HG03520 (cell line): ENCODE results near the gene NYAP2.

Experiments used
- ATAC-seq: cut with Tn5 transposase; IDR thresholded peaks from one replicate; pipeline ENCODE4 v1.9.1; 2021; ENCODE audit warnings: mild to moderate bottlenecking, moderate library complexity; ENCODE audit not compliant: unreplicated experiment

Gene NYAP2

DNA sequence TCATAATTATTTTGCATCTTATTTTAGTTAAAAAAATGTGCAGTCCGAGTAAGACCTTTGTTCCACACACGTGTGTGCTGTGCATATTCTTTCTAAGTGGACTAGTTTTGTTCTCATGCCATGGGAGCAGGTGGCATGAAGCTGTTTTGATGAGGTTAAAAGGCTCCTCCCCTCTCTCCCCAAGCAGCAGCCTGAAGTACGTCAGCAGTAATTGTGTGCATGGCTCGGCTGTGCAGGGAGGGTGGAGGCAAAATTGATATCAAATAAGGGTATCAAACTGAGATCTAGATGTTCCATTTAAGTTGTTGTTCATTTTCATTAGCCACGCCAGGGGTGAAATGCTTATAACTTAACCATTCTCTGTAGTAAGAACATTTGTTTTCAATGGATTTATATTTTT is at the start of gene NYAP2:
Gene NYAP2, plus strand, starts transcription at position 207 of the 400 bp plus-strand sequence. CDS start 9,171 bp downstream, outside the sequence.
- ATAC-seq = no peak

DNA sequence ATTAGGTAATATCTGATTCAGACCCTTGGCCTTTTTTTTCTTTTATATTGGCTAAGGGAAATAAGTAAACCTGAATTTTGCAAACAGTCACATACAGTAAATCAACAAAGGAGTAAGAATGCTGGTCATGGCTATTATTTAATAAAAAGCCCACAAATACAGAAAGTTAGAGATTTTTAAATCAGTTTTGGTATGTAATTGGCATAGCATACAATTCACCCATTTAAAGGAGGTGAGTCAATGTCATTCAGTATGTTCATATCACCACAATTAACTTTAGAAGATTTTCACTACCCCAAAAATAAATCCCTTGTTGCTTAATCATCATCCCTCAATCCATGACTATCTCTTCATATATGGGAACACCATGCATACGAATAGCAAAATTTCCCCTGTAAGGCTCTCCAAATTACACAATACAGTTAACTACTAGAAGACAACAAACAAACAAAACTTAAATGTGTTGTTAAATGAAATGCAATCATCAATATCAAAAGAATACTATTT is 45.9 kb upstream of the NYAP2 start:
- ATAC-seq = no peak

DNA sequence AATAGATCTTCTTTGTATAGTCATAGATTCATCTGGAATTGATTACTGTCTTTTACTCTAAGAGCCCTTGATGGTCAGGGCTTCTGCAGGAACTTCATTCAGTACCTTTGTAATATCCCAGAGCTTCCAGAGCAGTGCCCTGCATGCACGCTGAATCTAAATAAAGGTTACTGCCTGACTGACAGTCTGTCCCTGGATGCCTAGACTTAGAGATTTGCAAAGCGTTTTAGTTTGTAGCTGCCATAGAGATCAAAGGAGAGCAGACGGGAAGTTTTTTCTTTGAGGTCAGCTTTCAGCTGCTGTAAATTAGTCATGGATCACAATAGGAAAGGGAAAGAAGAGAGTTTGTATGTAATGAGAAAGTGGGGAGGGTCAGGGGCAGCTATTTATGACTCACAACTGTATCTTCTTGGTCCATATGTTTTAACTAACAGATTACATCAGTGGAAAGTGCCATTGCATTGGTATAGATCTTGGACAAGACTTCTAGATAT is 45.2 kb upstream of the NYAP2 start:
- ATAC-seq = no peak

DNA sequence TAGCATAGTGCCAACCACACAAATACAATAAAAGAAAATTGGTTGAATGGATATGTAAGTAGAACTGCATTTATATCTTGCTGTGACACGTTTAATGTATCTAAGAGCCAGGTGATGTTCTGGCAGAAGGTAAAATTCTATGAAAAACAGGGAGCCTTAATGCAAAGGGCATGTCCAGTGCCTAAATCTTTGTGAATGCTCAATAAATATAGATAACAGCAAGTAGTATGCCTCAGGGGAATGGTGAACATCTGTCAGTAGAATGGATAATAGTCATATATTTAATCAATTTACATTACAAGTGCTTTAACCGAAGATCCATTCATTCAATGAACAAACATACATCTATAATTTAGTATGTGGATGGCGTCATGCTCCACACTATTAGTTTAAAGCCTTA is 43.7 kb upstream of the NYAP2 start:
- no peak for ATAC-seq

DNA sequence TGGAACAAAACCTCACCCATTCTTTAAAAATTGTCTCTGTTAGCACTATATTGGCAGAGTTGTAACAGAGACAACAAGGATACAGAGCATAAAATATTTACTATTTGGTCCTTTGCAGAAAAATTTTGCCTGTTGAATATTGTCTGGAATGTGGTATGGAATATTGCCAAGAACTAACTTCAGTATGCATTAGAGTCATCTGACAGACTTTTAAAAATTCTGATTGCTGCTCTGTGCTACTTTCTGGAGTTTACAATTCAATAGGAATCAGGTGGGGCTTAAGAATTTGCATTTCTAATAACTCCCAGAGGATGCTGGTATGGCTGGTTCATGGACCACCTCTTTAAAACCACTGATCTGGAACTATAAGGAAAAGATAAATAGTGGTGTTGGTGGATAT is 32.8 kb upstream of the NYAP2 start:
- no peak for ATAC-seq

DNA sequence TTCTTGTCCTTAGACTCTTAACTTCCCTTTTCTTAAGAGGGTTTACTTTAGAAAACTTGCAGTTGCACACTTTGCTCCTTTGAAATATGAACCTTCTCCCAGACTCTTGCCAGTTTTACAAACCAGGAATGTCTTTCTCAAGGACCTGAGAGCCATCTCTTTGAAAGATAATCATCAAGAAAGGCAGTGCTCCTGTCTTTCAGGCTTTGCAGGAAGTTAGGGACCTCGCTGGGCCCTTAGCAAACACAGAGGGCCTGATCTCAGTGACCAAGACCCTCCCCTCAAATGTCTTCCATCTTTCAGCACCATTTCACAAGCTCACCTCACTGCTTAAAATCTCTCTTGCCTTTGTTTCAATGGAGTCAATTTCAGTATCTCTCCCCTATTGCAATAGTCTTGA is 32.0 kb upstream of the NYAP2 start:
- ATAC-seq = no peak

DNA sequence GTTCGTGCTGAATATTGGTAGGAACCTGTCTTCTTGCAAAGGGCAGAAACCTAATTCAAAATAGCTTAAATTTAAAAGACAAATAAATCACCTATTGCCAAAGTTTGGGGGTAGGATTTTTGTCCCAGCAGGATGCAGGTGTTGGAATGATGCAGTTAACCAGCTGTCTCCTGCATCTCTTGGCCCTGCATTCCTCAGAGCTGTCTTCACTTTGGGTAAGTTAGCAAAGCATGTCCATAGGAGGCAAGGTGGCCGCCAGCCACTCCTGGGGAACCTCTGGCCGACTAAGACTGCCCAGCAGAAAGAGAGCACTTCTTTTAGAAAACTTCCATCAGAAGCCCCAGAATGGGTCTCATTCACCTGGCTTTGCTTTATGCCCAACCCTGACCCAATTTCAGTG is 20.5 kb upstream of the NYAP2 start:
- no peak for ATAC-seq

DNA sequence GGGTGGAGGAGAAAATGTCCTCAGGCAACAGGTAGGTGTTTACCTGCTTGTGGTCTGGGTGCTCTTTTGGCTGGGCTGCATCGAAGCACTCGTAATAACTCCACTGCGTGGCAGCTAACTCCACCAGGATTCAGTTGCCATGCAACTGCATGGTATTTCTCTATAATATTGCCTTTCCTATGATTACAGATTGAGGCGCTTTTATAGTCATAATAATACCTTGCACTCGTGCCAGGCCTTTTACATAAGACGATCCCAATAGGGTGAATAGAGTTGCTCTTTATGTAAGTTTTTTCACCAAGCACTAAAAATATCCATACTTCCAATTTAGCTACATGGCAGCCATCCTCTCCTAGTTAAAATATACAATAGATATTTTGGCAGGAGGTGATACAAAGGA is 19.7 kb upstream of the NYAP2 start:
- ATAC-seq = no peak

DNA sequence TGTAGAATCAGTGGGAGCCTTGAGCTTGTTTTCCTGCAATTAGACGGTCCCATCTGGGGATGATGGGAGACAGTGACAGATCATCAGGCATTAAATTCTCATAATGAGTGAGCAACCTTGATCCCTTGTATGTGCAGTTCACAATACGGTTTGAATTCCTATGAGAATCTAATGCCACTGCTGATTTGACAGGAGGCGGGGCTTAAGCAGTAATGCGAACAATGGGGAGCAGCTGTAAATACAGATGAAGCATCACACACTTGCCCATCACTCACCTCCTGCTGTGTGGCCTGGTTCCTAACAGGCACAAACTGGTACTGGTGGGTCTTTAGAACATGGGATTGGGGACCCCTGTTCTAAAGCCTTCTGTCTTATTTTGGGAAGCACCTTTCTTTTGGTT is 17.9 kb upstream of the NYAP2 start:
- no peak for ATAC-seq

DNA sequence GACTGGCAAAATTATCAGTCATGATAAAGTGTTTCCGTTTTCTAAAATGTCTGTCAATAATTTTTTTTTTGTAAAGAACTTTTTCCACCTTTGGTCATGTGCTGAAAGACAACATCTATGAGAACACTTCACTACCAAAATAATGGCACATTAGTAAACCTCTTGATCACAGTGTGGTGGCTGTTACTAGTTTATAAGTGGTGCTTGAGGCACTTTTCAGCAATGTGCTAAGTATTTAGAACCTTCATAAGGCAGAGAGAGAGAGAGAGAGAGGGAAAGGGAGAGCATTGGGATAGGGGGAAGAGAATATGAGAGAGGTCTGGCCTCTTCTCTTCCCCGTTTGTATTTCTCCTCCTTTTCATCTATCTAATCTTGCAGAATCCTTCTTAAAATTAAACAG is 1.1 kb upstream of the NYAP2 start:
- ATAC-seq = no peak

DNA sequence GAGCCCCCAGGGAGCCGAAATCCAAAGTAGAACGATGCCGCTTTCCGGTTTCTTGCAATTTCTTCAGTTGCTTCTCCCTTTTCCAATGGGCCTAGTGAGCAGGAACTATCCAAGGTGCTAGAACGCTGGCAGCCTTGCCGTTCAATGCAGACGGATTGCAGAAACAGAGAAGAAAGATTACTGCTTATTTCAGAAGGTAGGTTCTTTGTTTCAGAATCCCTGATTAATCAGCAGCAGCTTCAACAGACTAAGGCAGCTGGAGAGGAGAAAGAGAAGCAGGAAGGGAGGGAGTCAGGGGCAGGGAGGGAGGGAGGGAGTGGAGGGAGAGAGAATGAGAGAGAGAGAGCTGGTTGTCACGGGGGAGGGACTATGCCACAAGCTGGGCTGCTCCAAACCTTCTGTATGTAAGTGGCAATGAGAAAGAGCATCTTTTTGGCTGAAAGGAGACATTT is 576 bp downstream of the NYAP2 start:
- no peak for ATAC-seq

DNA sequence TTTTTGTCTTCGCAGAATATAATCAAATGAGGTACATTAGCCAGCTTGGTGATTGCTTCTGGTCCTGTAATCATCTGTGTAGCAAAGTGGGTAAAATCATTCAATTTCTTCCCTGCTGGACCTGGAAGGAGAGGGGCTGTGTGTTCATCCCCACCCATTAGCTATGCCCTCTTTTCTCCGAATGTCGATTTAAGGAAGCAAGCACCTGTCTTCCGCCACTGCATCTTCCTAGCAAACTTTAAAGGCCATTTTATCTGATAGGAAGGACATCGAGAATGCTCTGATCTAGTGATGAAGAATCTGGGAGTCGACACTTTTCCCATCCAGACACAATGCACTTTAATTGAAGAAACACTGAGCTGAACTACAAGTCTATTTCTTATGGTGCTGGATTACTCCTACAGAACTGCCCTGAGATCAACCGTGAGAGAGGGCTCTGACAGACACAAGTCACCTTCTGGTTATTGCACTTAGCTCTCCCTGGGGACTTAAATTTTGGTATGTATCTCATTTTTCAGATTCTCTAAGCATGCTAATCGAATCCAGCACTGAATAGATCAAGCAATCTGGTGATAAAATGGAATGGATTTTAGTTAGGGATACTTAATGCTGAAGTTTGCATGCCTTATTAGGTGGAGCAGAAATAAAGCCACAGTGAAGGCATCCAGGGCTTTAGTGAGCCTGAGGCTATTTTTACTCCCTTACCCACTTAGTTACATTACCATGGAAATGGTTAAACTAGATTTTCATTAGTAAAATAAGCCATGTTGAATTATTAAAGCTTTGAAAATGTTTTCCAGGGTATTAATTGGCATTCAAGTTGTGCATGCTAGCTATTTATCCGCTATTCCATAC is 1.3 kb downstream of the NYAP2 start:
- no peak for ATAC-seq

DNA sequence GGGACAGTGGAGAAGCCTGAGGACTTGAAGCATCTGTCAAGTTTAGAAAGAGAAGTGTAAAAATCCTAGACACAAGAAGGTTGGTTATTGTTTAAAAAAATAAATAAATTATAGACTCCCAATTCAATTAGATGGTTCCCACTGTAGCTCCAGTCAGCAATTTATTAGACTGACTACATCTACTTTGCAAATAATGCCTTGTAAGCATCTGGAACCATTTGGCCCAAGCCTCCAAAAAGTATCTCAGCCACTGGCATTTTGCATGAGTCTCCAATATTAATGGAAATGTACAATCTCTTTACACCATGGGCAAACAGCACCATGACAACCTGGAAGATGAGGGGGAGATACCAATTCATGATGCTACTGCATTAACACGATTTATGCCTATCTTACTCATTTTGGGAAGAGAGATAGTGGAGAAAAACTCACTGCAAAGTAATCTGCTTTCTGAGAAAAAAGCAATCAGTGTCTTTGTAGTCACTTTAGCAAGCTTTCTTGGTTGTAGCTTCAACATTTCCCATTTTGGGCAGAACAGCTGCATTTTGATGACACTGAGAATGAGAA is 2.8 kb downstream of the NYAP2 start:
- no peak for ATAC-seq

DNA sequence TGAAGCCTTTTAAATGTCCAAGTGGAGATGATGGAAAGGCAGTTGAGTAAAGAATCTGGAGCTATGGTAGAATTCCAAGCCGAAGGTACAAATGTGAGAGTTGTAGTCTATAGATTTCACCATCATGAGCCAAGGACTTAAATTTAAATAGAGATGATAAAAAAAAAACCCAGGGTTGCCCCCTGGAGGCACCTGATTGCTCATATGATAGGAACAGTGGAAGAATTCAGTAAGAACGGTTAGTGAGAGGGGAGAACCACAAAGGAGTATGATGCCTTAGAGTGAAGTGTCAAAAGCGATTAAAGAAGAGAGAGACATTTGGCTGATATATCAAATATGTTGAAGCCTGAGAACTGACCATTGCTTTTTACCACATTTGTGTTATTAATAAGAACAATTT is 11.9 kb downstream of the NYAP2 start:
- no peak for ATAC-seq

DNA sequence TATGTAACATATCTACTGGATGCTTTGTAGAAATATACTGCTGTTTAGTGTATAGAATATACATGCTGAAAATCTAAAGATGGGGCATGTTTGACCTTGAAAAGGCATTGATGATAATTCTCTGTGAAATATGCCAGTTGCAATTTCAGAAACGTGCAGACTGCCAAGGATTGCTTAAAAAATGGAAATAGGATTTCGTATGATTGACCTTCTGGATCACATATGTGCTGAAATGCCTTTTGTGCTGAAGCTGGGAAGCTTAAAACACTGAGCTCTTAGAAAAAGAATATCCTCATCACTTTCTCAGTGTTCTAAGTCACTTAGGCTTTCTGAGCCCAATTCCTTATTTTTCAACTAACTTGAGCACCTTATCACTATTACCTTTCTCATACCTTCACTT is 14.3 kb downstream of the NYAP2 start:
- no peak for ATAC-seq

DNA sequence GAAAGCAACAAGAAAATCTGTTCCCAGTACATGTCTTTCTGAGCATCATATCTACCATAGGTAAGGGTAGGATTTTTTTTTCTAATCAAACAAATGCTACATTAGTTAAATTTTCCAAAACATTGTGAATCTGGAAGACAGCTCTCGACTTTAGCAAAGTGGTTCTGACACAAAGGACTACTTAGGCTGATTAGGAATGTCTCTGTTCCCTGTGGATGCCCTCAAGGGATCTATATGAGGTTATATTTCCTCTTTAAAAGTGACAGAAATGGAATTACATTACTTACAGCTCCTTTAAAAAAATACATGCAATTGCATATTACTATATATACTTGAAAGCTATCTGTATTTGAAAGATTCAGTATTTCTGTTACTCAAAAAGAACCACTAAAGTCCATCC is 15.4 kb downstream of the NYAP2 start:
- no peak for ATAC-seq

DNA sequence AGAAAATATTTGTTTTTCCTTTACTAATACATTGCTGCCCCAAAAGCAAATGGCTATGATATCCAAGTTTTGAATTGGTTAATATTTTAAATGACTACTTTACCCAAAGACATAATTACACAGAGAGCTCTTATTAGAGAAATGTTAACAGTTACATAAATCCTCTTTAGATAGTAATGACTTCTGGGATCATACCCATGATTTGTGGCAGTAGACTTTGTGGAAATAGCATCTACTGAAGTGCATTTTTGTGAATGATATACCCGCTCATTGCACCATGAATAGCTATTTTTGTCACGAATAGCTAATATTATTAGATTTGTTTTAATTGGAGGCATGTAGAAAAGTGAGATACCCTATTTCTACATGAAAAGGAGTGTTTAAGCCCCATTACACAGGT is 15.8 kb downstream of the NYAP2 start:
- ATAC-seq = no peak

DNA sequence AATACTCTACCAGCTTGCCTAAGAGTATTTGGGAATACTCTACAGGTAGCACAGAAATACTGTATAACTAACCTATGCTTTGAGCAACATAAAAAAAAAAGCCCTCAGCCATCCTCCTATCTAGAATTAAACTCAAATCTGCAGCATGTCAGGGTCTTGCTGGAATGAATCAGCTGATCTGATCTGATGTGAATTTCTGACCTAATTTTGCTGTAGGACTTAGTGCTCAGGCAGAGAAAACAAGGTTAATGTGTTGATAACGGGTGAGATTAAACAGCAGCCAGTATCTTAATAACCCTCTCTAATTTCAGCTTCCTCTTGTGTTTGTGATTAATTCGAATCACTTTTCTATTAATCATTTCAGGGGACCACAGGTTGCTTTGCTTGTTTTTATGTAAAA is 16.3 kb downstream of the NYAP2 start:
- no peak for ATAC-seq

DNA sequence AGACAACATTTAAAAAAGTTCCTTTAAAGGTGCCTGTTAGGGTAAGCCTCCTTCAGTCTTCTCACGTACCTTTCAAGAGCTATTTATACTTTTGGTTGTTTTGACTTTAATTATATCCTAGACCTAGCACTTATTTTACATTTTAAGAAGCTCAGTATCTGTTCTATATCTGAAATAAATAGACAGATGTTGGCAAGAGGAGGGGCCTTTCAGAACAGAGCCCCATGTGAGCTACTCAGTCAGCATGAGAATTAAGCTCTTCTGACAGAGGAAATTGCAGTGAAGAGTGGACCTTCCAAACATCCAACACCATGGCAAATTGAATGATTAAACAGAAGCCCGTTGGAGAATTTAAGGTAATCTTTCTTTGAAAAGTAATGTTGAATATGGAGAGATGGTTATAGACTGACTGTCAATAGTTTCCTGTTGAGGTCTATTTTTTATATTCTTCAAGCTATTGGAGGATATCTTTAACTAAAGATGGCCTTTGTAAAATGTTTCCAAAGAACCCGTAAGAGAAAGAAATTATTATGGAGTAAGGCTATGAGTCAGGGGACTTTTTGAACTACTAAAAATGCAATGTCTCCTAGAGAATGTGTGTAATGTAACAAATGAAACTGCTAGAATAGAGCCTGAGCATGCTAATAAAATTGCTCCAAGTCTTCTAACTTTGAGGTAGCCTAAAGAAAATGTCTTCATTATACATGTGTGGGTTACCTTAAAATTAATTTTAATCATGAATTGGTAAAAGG is 17.3 kb downstream of the NYAP2 start:
- no peak for ATAC-seq

DNA sequence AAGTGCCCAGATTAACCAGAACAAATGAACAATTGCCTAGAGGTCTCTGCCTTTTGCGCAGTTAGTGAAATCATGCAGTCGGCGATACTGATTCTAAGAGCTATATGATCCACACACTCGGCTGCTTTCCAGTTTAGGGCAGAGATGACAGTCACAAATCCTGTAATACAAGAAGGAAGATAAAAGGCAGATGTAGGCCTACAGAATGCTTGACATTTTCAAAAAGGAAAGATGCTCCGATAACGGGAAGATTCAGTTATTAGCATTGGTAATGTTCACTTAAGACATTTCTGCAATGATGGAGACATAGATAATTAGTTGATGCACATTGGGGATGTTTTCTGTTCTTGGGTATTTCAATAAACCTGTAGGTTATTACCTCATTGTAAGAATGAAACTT is 19.5 kb downstream of the NYAP2 start:
- ATAC-seq = no peak

DNA sequence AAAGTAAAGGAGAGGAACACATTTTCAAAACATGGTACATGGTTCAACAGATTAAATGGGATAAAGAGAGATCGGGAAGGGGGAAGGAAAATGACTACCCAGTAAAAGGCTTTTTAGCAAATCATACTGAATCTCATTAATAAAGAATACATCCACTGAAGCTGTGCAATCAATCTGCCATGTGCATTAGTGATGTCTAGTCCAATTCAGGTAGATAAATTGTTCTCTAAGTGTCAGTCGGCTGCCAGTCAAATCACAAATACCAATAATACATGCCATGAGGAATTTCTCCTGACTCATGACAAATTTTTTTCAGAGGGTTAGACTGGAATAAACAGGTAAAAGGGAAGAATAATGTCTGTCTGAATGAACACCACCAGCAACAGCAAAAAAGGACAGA is 22.6 kb downstream of the NYAP2 start:
- ATAC-seq = no peak

DNA sequence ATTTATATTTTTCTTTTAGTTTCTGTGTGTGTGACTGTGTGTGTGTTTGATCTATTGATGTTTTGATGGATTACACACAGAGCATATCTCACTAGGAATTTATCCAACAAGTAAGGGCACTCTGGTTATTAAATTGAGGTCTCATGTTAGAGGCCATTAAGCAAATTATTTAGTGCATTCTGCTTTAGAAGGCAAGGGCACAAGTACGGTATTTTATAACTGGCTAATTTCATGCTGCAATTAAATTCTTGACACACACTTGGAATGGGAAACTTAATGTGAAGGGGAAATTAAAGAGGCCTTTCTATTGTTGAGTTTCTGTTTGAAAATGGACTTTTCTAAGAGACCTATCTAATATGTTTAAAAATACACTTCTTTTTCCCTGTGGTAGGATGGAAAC is 25.8 kb downstream of the NYAP2 start:
- no peak for ATAC-seq
